HuH-7 (cell line): Measurements from ENCODE around the gene CSF2RB.
"Not testable (repeated sequence)": the region's sequence is repeated elsewhere in the genome, so short reads cannot be mapped to it uniquely, and the experiment has no call there.

Source experiments
- DNase-seq: peaks from one replicate; pipeline ENCODE4 v3.0.0; 2011; ENCODE audit warnings: low spot score

The CSF2RB gene

GRCh38 chr22:36968249-36968964 is 55.0 kb downstream of the CSF2RB start:
- DNase-seq: no peak

DNA sequence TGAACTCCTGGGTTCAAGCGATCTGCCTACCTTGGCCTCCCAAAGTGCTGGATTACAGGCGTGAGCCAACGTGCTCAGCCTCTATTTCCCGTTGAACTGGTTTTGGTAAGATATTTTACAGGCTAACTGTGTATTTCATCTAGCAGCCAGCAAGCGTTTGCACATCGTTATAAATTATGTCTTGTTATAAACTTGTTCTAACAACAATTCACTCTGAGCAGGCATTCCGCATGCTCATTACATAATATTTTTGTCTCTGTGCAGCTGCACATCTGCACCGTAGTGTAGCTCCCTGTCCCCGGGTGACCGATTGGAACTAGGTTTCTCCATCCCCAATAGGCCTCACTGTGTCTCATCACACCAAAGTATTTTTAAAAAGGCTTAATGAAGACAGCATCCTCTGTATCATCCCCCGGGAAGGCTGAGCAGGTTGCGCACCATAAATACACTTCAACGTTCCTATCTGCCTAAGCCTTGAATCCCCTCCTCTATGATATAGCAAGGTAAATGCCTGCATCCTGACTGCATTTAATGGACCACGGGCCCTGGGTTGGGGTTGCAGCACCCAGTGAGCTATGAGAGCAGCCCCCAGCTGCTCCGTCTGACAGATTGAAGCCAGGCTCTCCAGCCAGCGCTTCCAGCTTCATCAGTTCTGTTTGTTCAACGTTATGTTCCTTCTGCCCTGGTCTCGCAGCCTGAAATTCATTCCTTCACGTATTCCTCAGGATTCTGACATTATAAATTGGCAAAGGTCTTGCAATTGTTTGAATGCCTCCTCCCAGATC is 58.1 kb downstream of the CSF2RB start:
- DNase-seq: no peak

GRCh38 chr22:36976606-36977005 is 63.2 kb downstream of the CSF2RB start:
- DNase-seq: no peak

GRCh38 chr22:36977401-36977861 is 64.0 kb downstream of the CSF2RB start:
- DNase-seq: peak; percentile 64

GRCh38 chr22:36977947-36978660 is 64.7 kb downstream of the CSF2RB start:
- peak; percentile 87 for DNase-seq

DNA sequence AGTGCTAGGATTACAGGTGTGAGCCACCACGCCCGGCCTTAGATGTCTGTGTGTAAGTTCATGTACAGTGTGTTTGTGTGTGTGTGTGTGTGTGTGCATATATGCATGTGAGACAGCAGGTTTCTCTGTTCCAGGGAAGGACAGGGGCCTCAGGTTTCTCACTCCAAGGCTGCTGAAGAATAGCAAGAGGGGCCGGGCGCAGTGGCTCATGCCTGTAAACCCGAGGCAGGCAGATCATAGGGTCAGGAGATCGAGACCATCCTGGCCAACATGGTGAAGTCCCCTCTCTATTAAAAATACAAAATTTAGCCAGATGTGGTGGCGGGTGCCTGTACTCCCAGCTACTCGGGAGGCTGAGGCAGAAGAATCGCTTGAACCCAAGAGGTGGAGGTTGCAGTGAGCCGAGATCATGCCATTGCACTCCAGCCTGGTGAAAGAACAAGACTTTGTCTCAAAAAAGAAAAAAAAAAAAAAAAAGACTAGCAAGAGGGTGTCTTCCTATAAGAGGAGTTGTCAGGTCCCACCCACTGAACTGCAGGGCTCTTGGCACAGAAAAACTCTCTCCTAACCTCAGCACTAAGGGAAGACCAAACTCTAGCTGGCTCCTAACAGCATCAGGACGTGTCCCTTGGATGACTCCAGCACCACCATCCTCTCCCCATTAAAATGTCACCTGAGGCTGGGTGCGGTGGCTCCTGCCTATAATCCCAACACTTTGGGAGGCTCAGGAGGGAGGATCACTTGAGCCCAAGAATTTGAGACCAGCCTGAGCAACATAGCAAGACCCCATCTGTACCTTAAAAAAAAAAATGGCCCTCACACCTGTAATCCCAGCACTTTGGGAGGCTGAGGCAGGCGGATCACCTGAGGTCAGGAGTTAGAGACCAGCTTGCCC is 65.8 kb downstream of the CSF2RB start:
- no peak for DNase-seq

DNA sequence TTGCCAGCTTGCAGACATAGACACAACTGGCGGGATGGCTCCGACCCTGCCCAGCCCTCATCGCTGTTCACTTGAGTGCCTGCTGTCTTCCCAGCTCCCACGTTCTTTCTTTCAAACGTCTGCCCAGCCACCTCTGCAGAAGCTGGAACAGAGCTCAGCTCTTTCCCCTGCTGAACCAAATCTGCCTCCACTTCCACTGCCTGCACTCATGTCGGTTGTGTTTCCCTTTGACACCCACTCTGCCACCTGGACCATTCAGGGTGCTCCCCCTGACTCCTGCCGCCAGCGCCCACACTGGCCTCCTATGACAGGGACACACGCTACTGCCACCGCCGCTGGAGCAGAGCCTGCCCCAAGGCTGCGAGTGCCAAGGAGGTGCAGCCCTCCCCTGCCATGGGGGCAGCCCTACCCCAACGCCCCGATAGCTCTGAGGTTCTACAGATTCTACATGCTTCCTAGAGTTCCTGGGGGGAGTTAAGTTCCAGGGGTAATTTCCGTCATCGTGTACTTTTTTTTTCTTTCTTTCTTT is 67.9 kb downstream of the CSF2RB start:
- DNase-seq: no peak

DNA sequence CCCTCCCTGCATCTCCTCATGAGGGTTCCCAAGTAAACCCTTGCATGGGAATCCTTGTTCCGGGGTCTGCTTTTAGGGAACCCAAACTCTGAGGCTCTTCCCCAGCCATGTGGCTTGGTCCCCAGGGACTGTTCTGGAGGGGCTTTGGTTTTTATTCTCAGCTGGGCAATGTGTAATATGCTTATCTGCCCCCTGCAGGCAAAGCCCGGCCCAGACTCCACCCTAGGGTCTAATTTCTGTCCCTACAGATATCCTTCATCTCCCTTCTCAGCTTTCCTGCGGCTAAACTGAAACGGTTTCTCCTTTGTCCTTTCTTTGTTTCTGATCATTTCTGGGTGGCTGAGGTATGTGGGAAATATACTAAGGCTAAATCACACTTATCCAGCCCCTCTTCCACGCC is 68.7 kb downstream of the CSF2RB start:
- DNase-seq: no peak

DNA sequence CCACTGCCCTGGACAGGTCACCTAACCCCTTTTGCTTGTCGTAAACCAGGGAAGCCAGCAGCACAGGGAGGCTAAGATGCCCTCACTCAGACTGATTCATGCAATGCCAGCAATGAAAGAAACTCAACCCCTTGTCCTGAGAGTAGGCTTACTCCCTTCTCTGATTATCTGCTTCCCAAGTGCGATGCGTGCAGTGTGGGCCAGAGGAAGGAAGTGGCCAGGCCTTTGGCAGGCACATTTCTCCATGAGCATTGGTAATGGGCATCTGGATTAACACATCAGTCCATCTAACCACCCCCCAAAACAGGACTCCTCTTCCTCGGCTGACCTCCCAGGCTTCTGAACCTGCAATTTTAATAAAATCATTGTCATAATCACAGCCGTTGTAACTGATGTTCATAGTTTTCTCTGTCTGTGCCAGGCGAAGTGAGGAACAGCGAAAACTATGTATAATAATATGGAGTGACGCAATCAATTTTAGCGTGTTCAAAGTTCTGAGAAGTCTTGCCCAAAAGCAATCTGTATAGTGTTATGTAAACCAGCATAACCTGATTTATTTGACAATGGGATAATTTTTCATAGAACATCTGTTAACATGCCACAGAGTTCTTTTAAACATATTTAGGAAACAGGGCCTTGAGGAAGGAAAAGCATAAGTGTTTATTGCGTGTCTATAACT is 71.9 kb downstream of the CSF2RB start:
- DNase-seq: no peak

GRCh38 chr22:36986242-36986821 is 72.9 kb downstream of the CSF2RB start:
- no peak for DNase-seq

DNA sequence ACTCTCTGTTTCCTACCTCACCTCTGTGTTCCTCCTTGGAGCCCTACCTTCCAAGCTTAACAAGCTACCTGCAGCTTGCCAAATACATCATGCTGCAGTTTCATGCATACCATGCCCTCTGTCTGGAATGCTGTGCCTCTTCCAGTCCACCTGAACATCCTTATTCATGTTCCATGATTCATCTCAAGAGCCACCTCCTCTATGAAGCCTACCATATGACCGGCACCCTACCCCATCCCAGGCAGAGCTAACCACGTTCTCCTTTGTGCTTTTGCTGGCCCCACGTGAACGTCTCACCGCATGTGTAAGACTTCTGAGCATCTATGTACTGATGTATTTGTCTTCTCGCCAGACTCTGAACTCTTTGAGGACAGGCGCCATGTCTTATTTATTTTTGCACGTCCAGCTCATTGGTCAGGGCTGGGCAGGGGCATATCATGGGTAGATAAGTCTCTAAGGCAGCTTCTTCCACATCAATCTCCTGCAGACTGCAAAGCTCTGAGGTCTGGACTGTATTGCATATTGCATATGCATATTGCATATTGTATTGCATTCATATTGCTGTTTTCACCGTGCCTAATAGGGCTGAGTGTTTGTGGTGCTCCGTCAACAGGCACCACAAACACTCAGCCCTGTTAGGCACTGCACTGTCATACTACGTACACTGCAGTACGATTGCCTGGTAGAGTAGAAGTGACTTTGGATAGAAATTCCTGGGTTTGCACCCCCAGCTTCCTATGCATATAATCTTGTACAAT is 74.8 kb downstream of the CSF2RB start:
- DNase-seq: no peak

DNA sequence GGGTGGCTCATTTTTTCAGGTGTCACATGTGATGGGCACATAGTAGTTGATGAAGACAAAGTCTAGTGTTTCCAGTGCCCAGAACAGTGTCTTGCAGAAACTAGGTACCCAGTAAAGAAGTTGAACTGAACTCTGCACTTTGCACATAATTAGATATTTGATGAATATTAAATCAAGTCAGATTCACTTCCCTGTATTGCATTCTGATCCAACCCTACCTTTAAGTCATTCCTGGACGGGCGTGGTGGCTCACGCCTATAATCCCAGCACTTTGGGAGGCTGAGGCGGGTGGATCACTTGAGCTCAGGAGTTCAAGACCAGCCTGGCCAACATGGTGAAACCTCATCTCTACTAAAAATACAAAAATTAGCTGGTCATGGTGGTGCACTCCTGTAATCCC is 75.6 kb downstream of the CSF2RB start:
- DNase-seq: not testable (repeated sequence)
